HAP-1 (cell line): ENCODE results near the gene SYNM.
"Not testable (repeated sequence)": the region's sequence is repeated elsewhere in the genome, so short reads cannot be mapped to it uniquely, and the experiment has no call there.

Source experiments
- DNase-seq, 2 experiments: peaks; one replicate each; pipeline ENCODE4 v3.0.0-alpha.2; 2016 to 2020; ENCODE audit warnings: low spot score in 2 of 2
- H3K27me3 ChIP-seq: fragments of 250-450 bp; sonication (Bioruptor Pico); 2 replicates; pipeline ENCODE4 v1.5.1; 2020; ENCODE audit warnings: low read depth, mild to moderate bottlenecking, moderate library complexity
- H3K36me3 ChIP-seq: fragments of 250-450 bp; sonication (Bioruptor Pico); replicated peaks from 2 replicates; pipeline ENCODE4 v1.5.1; 2020; ENCODE audit warnings: mild to moderate bottlenecking
- H3K4me1 ChIP-seq: fragments of 250-450 bp; sonication (Bioruptor Pico); 2 replicates; pipeline ENCODE4 v1.5.1; 2020; ENCODE audit warnings: mild to moderate bottlenecking
- H3K4me3 ChIP-seq: fragments of 250-450 bp; sonication (Bioruptor Pico); 2 replicates; pipeline ENCODE4 v1.5.1; 2020; ENCODE audit warnings: mild to moderate bottlenecking, moderate library complexity
- H3K9me3 ChIP-seq: fragments of 250-450 bp; sonication (Bioruptor Pico); 2 replicates; pipeline ENCODE4 v1.5.1; 2020; ENCODE audit warnings: mild to moderate bottlenecking, moderate library complexity
- in situ Hi-C: fragments of 300-500 bp; cut with MboI; formaldehyde crosslinking; loops from 3 replicates; pipeline ENCODE4 v1.14.3; 2020; ENCODE audit warnings: low sequenced_read_pairs, inconsistent platforms, mixed read lengths

The SYNM gene

GRCh38 chr15:99073008-99073717 is 31.7 kb upstream of the SYNM start:
- no peaks in the 10 kb centered on the region for H3K27me3 ChIP-seq
- H3K4me1 ChIP-seq: peaks cover 3% of the 10 kb centered on the region; the same call in 1 of the 2 replicates
- in situ Hi-C loops: no loop called here
- no peak overlapping the region for H3K4me3 ChIP-seq
- H3K9me3 ChIP-seq: no peaks in the 10 kb centered on the region
- no peaks in the 10 kb centered on the region for H3K36me3 ChIP-seq
- no peak for DNase-seq

- Histone ChIP-seq H3K4me1 (peaks cover 3% of the 10 kb centered on the region; the same call in 1 of the 2 replicates), H3K9me3 (no peaks in the 10 kb centered on the region), H3K36me3 (no peaks in the 10 kb centered on the region), H3K27me3 (no peaks in the 10 kb centered on the region), H3K4me3 (no peak overlapping the region)
- no peak for DNase-seq
- in situ Hi-C loops: no loop called here
Observed at GRCh38 chr15:99074446-99074845, 30.4 kb upstream of the SYNM start.

GRCh38 chr15:99075059-99075652 is 29.7 kb upstream of the SYNM start:
- in situ Hi-C loops, DNase-seq: not testable (repeated sequence)

GRCh38 chr15:99076109-99076508 is 28.8 kb upstream of the SYNM start:
- in situ Hi-C loops: no loop called here
- H3K9me3 ChIP-seq: no peaks in the 10 kb centered on the region
- H3K27me3 ChIP-seq: no peaks in the 10 kb centered on the region
- H3K4me1 ChIP-seq: peaks cover 3% of the 10 kb centered on the region; the same call in 1 of the 2 replicates
- H3K4me3 ChIP-seq: no peak overlapping the region
- no peaks in the 10 kb centered on the region for H3K36me3 ChIP-seq
- no peak for DNase-seq

More at GRCh38 chr15:99075059-99075652, 29.7 kb upstream of the SYNM start:
- not testable (repeated sequence) for H3K4me3 ChIP-seq, H3K36me3 ChIP-seq, H3K27me3 ChIP-seq, H3K9me3 ChIP-seq, H3K4me1 ChIP-seq

GRCh38 chr15:99076555-99077308 is 28.1 kb upstream of the SYNM start:
- H3K9me3 ChIP-seq: no peaks in the 10 kb centered on the region
- no peak overlapping the region for H3K4me3 ChIP-seq
- DNase-seq: peak; percentile 72 to 78
- no peaks in the 10 kb centered on the region for H3K36me3 ChIP-seq
- no peaks in the 10 kb centered on the region for H3K27me3 ChIP-seq
- peaks cover 3% of the 10 kb centered on the region; the same call in 1 of the 2 replicates for H3K4me1 ChIP-seq
- in situ Hi-C loops: no loop called here

- H3K27me3 ChIP-seq: no peaks in the 10 kb centered on the region
- in situ Hi-C loops: no loop called here
- DNase-seq: no peak
- H3K36me3 ChIP-seq: no peaks in the 10 kb centered on the region
- H3K4me3 ChIP-seq: no peak overlapping the region
- H3K4me1 ChIP-seq: no peaks in the 10 kb centered on the region
- no peaks in the 10 kb centered on the region; the same call in 1 of the 2 replicates for H3K9me3 ChIP-seq
Observed at GRCh38 chr15:99082798-99083197, 22.1 kb upstream of the SYNM start.

GRCh38 chr15:99084965-99085364 is 19.9 kb upstream of the SYNM start:
- in situ Hi-C loops: no loop called here
- Histone ChIP-seq H3K4me1 (no peaks in the 10 kb centered on the region), H3K9me3 (no peaks in the 10 kb centered on the region; the same call in 1 of the 2 replicates), H3K27me3 (no peaks in the 10 kb centered on the region), H3K36me3 (no peaks in the 10 kb centered on the region), H3K4me3 (no peak overlapping the region)
- no peak for DNase-seq

- Histone ChIP-seq H3K4me3 (no peak overlapping the region), H3K27me3 (no peaks in the 10 kb centered on the region), H3K9me3 (no peaks in the 10 kb centered on the region; the same call in 1 of the 2 replicates), H3K4me1 (no peaks in the 10 kb centered on the region), H3K36me3 (no peaks in the 10 kb centered on the region)
- no peak for DNase-seq
- in situ Hi-C loops: no loop called here
Observed at GRCh38 chr15:99085413-99086326, 19.2 kb upstream of the SYNM start.

- Histone ChIP-seq H3K27me3 (no peaks in the 10 kb centered on the region), H3K4me3 (no peak overlapping the region), H3K36me3 (no peaks in the 10 kb centered on the region), H3K4me1 (no peaks in the 10 kb centered on the region), H3K9me3 (no peaks in the 10 kb centered on the region; the same call in 1 of the 2 replicates)
- in situ Hi-C loops: no loop called here
- DNase-seq: no peak
Observed at GRCh38 chr15:99086327-99086667, 18.6 kb upstream of the SYNM start.

- Histone ChIP-seq H3K4me3 (no peak overlapping the region), H3K9me3 (no peaks in the 10 kb centered on the region; the same call in 1 of the 2 replicates), H3K4me1 (no peaks in the 10 kb centered on the region), H3K27me3 (no peaks in the 10 kb centered on the region), H3K36me3 (no peaks in the 10 kb centered on the region)
- in situ Hi-C loops: no loop called here
- no peak for DNase-seq
Observed at GRCh38 chr15:99087405-99087943, 17.4 kb upstream of the SYNM start.

- Histone ChIP-seq H3K27me3 (no peaks in the 10 kb centered on the region), H3K9me3 (no peaks in the 10 kb centered on the region), H3K36me3 (no peaks in the 10 kb centered on the region), H3K4me3 (no peak overlapping the region), H3K4me1 (no peaks in the 10 kb centered on the region)
- DNase-seq: peak in 1 of 2 experiments; percentile 28
- in situ Hi-C loops: no loop called here
Observed at GRCh38 chr15:99090011-99090699, 14.7 kb upstream of the SYNM start.

- Histone ChIP-seq H3K4me3 (no peak overlapping the region), H3K9me3 (no peaks in the 10 kb centered on the region), H3K36me3 (no peaks in the 10 kb centered on the region), H3K27me3 (no peaks in the 10 kb centered on the region), H3K4me1 (no peaks in the 10 kb centered on the region)
- in situ Hi-C loops: no loop called here
- no peak for DNase-seq
Observed at GRCh38 chr15:99090938-99091337, 13.9 kb upstream of the SYNM start.
